ENCODE measurements around the gene IKBIP.
"Not testable (repeated sequence)": the region's sequence is repeated elsewhere in the genome, so short reads cannot be mapped to it uniquely, and the experiment has no call there.

The IKBIP gene, protein sequence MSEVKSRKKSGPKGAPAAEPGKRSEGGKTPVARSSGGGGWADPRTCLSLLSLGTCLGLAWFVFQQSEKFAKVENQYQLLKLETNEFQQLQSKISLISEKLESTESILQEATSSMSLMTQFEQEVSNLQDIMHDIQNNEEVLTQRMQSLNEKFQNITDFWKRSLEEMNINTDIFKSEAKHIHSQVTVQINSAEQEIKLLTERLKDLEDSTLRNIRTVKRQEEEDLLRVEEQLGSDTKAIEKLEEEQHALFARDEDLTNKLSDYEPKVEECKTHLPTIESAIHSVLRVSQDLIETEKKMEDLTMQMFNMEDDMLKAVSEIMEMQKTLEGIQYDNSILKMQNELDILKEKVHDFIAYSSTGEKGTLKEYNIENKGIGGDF

GRCh38 chr12:98644712-98645571 is at the start of gene IKBIP, which contains the start of gene APAF1:
IKBIP (minus strand) TSS chr12:98644788; CDS start chr12:98644701, 87 bp downstream.
APAF1 (plus strand) TSS chr12:98645290; CDS start chr12:98648360, 3,070 bp downstream.
- peak within 1 kb of the TSS; percentile 87 for H3K4me3 ChIP-seq (ENCODE audit: low read depth, low read length)
- peak; percentile 87 for DNase-seq (ENCODE audit: low read depth)

GRCh38 chr12:98691351-98691750 is 46.8 kb upstream of the IKBIP start:
- DNase-seq (ENCODE audit: low read depth): no peak
- no peak overlapping the region for H3K4me3 ChIP-seq (ENCODE audit: low read depth, low read length)

DNA sequence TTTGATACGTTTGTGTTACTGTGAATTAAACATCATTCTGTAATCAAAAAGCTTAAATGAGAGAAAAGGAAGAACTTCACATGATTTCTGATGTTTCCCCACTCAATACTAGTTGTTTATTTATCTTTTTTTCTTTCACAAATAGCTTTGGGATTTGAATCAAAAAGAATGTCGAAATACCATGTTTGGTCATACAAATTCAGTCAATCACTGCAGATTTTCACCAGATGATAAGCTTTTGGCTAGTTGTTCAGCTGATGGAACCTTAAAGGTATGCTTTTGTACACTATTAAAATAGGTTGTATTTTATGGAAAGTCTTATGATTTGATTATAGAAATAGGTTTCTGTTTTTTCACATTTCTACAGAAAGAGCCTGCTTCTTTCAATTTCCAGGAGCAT is 42.0 kb upstream of the IKBIP start:
- DNase-seq (ENCODE audit: low read depth): no peak
- H3K4me3 ChIP-seq (ENCODE audit: low read depth, low read length): no peak overlapping the region

DNA sequence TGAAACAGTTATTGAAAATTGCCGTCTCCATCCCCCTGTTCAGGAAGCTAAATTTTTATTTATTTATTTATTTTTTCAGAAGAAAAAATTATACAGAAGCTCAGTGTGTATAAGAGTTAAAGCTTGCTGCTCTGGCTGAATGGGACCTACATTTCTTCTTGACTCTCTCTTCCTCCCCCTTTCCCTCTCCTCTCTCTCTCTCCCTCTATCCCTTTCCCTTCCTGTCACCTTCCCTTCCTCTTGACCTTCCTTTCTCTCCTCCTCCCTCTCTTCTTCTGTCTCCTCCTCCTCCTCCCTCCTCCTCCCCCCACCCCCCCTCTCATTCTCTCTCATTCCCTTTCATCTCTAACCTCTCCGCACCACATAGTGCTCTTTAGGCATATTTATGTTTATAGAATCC is 39.6 kb upstream of the IKBIP start:
- no peak overlapping the region for H3K4me3 ChIP-seq (ENCODE audit: low read depth, low read length)
- DNase-seq (ENCODE audit: low read depth): no peak

DNA sequence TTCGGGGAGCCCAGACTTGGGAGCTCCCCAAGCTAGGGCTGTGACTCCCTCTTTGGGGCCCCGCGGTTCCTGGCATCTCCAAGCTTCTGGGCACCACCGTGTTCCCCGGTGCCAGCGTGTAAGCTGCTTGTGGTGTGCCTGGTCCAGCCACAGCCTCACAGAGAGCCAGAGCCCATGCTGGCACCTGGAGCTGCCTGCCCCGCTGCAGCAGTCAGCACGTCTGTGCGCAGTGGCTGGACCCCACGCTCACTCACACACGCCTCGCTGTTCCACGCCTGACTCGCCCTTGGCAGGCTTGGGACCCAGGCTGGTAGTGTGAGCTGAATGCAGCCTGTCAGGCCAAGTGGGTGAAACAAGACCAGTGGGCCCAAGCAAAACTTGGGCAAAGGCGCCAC is 35.0 kb upstream of the IKBIP start:
- H3K4me3 ChIP-seq (ENCODE audit: low read depth, low read length): no peak overlapping the region
- no peak for DNase-seq (ENCODE audit: low read depth)

DNA sequence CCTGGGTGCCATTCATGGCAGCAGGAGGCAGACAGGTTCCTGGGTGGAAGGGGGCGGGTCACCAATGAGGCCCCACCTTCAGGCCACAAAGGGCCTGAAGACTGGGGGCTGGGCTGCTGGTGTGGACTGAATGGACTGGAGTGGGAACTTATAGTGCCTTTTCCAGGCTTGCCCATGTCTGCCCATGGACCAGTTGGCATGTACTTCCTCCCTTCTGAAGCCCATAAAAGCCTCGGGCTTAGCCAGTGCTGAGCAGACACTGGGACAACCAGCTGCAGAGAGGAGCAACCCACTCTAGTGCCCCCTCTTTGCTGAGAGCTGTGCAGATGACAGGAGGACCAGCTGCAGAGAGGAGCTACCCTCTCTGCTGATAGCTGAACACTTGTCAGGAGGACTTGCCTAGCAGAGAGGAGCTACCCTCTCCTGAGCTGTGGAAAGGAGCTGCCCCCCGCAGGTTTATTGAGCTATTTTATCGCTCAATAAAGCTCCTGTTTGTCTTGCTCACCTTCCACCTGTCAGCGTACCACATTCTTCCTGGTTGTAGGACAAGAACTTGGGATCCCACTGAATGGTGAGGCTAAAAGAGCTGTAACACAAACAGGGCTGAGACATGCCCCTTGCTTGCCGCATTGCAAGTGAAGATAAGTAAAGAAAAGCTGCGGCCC is 34.5 kb upstream of the IKBIP start:
- H3K4me3 ChIP-seq (ENCODE audit: low read depth, low read length): no peak overlapping the region
- no peak for DNase-seq (ENCODE audit: low read depth)

- no peak for DNase-seq (ENCODE audit: low read depth)
- no peak overlapping the region for H3K4me3 ChIP-seq (ENCODE audit: low read depth, low read length)
Observed at GRCh38 chr12:98678236-98678945, 33.8 kb upstream of the IKBIP start.

- no peak for DNase-seq (ENCODE audit: low read depth)
- H3K4me3 ChIP-seq (ENCODE audit: low read depth, low read length): no peak overlapping the region
Observed at GRCh38 chr12:98674841-98675240, 30.3 kb upstream of the IKBIP start.

DNA sequence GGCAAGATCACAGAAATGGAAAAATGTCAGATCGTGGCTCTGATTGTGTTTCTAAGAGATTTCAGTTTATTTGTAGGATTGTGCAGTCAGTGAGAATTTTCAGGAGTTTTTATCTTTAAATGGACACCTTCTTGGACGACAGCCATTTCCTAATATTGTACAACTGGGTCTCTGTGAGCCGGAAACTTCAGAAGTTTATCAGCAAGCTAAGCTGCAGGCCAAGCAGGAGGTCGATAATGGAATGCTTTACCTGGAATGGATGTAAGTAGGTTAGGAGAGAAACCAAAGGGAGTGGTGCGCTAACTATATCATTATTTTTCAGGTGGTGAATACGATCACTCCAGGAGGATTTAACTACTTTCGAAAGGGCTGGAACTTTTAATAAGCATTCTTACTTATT is 26.9 kb upstream of the IKBIP start:
- no peak overlapping the region for H3K4me3 ChIP-seq (ENCODE audit: low read depth, low read length)
- no peak for DNase-seq (ENCODE audit: low read depth)

DNA sequence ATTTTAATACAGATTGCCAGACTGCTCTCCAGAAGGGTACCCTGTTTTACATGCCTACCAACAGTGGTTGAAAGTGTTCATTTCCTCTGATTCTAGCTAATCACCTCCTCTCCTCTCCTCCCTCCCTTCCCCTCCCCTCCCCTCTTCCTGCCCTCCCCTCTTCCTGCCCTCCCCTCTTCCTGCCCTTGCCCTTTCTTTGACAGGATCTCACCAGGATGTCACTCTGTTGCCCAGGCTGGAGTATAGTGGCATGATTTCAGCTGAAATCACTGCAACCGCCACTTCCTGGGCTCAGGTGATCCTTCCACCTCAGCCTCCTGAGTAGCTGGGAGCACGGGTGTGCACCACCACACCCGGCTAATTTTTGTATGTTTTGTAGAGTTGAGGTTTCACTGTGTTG is 25.2 kb upstream of the IKBIP start:
- no peak for DNase-seq (ENCODE audit: low read depth)
- no peak overlapping the region for H3K4me3 ChIP-seq (ENCODE audit: low read depth, low read length)

- no peak overlapping the region for H3K4me3 ChIP-seq (ENCODE audit: low read depth, low read length)
- no peak for DNase-seq (ENCODE audit: low read depth)
Observed at GRCh38 chr12:98660521-98660920, 15.9 kb upstream of the IKBIP start.

DNA sequence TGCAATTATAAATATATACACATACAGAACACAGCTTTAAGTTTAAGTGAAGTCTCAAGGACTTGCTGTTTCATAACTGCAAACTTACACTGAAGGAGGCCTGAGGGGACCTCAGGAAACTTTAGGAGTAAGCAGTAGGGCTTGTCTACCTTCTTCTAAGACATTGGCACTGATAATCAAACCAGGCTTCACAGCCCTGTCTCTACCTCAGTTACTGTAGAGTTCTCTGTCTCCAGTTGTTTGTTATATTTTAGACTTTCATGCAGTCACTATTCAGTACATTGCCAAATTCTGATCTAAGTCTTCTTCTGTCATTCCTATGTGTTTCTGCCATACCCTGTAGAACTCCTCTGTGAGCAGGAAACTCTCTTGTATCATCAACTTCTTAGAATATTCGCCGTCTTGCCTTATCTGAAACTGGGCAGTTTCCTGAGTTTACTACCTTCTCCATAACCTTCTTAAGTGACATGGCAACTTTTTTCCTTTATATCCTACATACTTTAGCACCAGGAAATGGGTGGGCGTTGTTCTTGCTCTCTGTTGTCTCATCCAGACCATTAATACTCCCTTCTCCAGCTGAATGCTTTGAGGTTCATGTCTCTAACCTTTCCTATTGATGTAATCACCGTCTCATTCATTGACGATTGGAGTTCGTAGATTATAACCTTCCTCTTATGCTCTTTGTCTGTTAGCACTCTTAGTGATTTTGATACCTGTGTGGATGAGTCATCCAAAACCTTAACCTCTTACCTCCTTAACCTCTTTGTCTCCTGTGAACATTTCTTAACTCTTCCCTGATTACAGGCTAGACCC is 11.9 kb upstream of the IKBIP start:
- H3K4me3 ChIP-seq (ENCODE audit: low read depth, low read length): no peak overlapping the region
- DNase-seq (ENCODE audit: low read depth): no peak

DNA sequence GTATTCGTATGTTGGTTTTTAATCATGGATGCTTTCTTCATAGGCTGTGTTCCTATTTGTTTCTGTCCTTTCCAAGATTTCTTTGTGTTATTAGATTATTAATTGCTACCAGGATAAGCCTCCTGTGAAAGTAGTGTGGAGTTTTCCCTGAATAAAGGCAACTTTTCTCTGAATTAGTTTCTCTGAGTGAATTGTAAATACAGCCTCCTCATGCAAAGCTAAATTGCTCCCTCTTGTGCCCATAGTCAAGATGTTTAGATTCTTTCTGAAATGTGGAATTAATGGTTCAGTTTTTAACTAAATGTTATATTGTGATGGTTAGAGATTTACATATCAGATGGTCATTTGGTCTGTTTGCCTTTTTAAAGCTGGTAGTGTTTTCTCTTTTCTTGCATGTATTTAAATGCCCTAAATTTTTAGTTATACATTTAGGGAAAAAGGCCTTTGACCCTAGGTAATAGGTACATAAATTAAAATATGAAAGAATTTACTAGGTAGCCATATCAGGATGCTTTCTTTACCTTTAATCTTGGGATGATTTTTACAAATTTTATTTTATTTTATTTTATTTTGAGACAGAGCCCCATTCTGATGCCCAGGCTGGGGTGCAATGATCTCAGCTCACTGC is 9.4 kb upstream of the IKBIP start:
- peak; percentile 25 for DNase-seq (ENCODE audit: low read depth)
- H3K4me3 ChIP-seq (ENCODE audit: low read depth, low read length): no peak overlapping the region

GRCh38 chr12:98651328-98651727 is 6.7 kb upstream of the IKBIP start:
- no peak for DNase-seq (ENCODE audit: low read depth)
- no peak overlapping the region for H3K4me3 ChIP-seq (ENCODE audit: low read depth, low read length)

GRCh38 chr12:98646294-98647090 is 1.9 kb upstream of the IKBIP start:
- no peak for DNase-seq (ENCODE audit: low read depth)
- peak overlapping the region; percentile 87 for H3K4me3 ChIP-seq (ENCODE audit: low read depth, low read length)

GRCh38 chr12:98645572-98646067 is 1.0 kb upstream of the IKBIP start:
- no peak for DNase-seq (ENCODE audit: low read depth)
- H3K4me3 ChIP-seq (ENCODE audit: low read depth, low read length): peak overlapping the region; percentile 87

GRCh38 chr12:98644433-98644711 is 216 bp downstream of the IKBIP start:
- no peak for DNase-seq (ENCODE audit: low read depth)

GRCh38 chr12:98642801-98643200 is 1.8 kb downstream of the IKBIP start:
- DNase-seq (ENCODE audit: low read depth): not testable (repeated sequence)
- peak overlapping the region; percentile 87 for H3K4me3 ChIP-seq (ENCODE audit: low read depth, low read length)

More at GRCh38 chr12:98644433-98644711, 216 bp downstream of the IKBIP start:
- peak overlapping the region; percentile 87 for H3K4me3 ChIP-seq (ENCODE audit: low read depth, low read length)

All from skeletal muscle cell (primary cell).